Hematopoietic multipotent progenitor cell (in vitro differentiated cells): ENCODE data around the gene SPECC1L. TPM values are rescaled to one million over a fixed set of nuclear protein-coding genes. Genes with fewer than 3 reads are reported as not detected.

Experiments
- DNase-seq, 3 donors: peaks; one replicate each; pipeline ENCODE4 v3.0.0-alpha.2; 2011 to 2015; ENCODE audit warnings: low read depth in 2 of 3, low spot score in 2 of 3
- total RNA-seq: library from RNA; depleted of rRNA; stranded (reverse); fragments of >200 nt; gene quantifications from one replicate; pipeline ENCODE4 v1.2.3, GENCODE V29; 2012

The SPECC1L gene
- total RNA-seq, 1 donor = 24.8 TPM

GRCh38 chr22:24358105-24358836 is 87.6 kb downstream of the SPECC1L start:
- DNase-seq = no peak

- DNase-seq = no peak
These were observed 89.0 kb downstream of the SPECC1L start for GRCh38 chr22:24359452-24360120.

- DNase-seq = no peak
These were observed 91.5 kb downstream of the SPECC1L start for GRCh38 chr22:24361976-24362646.

GRCh38 chr22:24363243-24363642 is 92.6 kb downstream of the SPECC1L start:
- DNase-seq = no peak

- no peak for DNase-seq
These were observed 96.1 kb downstream of the SPECC1L start for GRCh38 chr22:24366701-24367100.

- no peak for DNase-seq
These were observed 97.2 kb downstream of the SPECC1L start for GRCh38 chr22:24367841-24368240.

- no peak for DNase-seq
These were observed 99.8 kb downstream of the SPECC1L start for GRCh38 chr22:24370401-24370800.

- no peak for DNase-seq
These were observed 105.4 kb downstream of the SPECC1L start for GRCh38 chr22:24376002-24376401.

GRCh38 chr22:24376586-24376985 is 106.0 kb downstream of the SPECC1L start:
- DNase-seq = no peak

- peak in 2 of 3 donors; percentile 41 to 43 for DNase-seq
These were observed 108.9 kb downstream of the SPECC1L start for GRCh38 chr22:24379536-24379935.

- DNase-seq = no peak
These were observed 109.7 kb downstream of the SPECC1L start for GRCh38 chr22:24380220-24380904.

GRCh38 chr22:24380905-24381230 is 110.2 kb downstream of the SPECC1L start:
- no peak for DNase-seq

- DNase-seq = no peak
These were observed 112.4 kb downstream of the SPECC1L start for GRCh38 chr22:24383061-24383460.

- DNase-seq = no peak
These were observed 113.5 kb downstream of the SPECC1L start for GRCh38 chr22:24384131-24384530.

- no peak for DNase-seq
These were observed 116.4 kb downstream of the SPECC1L start for GRCh38 chr22:24386937-24387471.

GRCh38 chr22:24389680-24390079 is 119.0 kb downstream of the SPECC1L start:
- DNase-seq = no peak

GRCh38 chr22:24390156-24390555 is 119.5 kb downstream of the SPECC1L start:
- DNase-seq = no peak

GRCh38 chr22:24390576-24390975 is 119.9 kb downstream of the SPECC1L start:
- DNase-seq = no peak

GRCh38 chr22:24391836-24392217 is 121.2 kb downstream of the SPECC1L start:
- DNase-seq = no peak

- no peak for DNase-seq
These were observed 121.7 kb downstream of the SPECC1L start for GRCh38 chr22:24392218-24392931.
